ENCODE measurements around the gene IGFBP4.
"Not testable (repeated sequence)": the region's sequence is repeated elsewhere in the genome, so short reads cannot be mapped to it uniquely, and the experiment has no call there.

Gene IGFBP4

DNA sequence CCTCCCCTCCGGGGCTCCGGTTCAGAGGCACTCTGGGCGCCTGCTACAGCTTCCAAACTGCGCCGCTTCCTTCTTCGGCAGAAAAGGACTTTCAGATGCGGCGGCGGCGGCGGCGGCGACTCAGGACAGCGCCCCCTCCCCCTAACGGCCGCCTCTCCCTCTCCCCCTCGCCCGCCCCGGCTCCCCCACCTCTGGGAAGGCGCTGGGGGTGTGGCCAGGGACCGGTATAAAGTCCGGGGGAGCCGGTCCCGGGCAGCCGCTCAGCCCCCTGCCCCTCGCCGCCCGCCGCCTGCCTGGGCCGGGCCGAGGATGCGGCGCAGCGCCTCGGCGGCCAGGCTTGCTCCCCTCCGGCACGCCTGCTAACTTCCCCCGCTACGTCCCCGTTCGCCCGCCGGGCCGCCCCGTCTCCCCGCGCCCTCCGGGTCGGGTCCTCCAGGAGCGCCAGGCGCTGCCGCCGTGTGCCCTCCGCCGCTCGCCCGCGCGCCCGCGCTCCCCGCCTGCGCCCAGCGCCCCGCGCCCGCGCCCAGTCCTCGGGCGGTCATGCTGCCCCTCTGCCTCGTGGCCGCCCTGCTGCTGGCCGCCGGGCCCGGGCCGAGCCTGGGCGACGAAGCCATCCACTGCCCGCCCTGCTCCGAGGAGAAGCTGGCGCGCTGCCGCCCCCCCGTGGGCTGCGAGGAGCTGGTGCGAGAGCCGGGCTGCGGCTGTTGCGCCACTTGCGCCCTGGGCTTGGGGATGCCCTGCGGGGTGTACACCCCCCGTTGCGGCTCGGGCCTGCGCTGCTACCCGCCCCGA lies at the start of gene IGFBP4:
Gene IGFBP4 (plus strand): TSS at position 255 of the 792 bp plus-strand sequence. CDS start 286 bp downstream, at position 541.
- DNase-seq, result peak; percentile 82 to 94 (median 84)

DNA sequence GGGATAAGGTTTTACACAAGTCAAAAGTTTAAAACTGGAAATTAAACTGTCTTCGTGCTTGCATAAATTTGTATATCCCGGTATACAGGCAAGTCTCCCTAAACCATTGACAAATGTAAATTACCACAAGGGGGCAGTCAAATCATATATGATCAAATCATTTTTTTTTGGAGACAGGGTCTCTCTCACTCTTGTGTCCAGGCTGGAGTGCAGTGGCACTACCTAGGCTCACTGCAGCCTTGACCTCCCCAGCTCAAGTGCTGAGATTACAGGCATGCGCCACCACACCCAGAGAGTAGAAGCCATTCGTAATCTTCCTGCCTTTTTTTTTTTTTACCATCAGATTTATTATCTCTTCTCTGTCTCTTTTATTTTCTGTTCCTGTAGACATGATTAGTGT lies 44.1 kb upstream of the IGFBP4 start:
- DNase-seq, result peak; percentile 73 to 82 (median 78)

DNA sequence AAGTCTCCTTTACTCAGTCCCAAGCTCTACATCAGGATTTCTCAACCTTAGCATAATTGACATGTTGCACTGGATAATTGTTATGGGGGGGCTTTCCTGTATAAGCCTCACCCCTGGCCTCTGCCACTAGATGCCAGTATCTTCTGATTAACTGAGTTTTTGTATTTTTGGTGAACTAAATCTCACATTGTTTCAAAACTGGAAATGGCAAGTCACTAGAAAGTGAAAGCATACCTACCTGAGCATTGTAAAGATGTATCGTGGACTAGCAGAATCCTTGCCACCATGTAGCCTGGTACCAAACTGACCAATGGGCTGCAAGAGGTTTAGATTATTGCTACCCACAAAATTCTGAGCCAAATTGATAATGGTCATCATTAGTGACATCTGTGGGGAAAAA lies 40.6 kb upstream of the IGFBP4 start:
- DNase-seq, result no peak

DNA sequence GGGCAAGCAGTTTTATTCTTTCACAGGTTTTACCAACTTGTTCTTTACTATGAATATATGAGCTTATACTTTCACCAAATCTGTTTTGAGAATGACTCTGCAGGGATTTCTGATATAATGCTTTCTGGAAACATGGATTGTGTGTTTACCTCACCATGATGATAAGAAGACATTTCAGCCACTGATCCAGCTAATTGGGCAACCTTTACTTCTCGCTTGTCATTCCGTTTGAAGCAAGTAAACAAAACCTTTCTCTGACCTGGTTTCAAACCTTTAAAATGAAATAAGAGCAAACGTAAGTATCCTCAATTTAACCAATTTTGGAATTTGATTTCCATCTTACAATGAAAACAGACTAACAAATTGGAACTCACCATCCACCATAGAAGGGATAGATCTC lies 39.2 kb upstream of the IGFBP4 start:
- no peak for DNase-seq

DNA sequence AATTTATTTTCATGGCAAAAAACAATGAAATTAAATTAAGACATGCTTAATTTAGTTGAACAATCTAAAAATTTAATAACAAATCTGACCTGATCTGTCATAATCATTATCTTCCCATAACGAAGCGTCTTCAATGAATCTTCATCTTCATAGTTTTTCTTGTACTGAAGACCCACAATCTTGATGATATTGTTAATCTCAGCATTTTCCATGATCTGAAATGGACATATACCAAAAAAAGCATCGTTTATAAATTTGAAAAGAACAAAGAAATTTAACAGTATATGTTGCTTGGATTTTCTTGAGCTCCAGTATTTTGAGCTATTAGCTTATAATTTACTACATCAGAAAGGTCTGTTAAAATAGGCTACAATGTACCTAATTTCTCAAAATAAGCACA lies 35.8 kb upstream of the IGFBP4 start:
- DNase-seq, result no peak

DNA sequence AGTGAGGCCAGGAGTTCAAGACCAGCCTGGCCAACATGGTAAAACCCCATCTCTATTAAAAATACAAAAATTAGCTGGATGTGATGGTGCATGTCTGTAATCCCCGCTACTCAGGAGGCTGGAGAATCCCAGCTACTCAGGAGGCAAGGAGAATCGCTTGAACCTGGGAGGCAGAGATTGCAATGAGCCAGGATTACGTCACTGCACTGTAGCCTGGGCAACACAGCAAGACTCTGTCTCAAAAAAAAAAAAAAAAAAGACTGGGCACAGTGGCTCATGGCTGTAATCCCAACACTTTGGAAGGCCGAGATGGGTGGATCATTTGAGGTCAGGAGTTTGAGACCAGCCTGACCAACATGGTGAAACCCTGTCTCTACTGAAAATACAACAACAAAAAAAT lies 33.7 kb upstream of the IGFBP4 start:
- not testable (repeated sequence) for DNase-seq

DNA sequence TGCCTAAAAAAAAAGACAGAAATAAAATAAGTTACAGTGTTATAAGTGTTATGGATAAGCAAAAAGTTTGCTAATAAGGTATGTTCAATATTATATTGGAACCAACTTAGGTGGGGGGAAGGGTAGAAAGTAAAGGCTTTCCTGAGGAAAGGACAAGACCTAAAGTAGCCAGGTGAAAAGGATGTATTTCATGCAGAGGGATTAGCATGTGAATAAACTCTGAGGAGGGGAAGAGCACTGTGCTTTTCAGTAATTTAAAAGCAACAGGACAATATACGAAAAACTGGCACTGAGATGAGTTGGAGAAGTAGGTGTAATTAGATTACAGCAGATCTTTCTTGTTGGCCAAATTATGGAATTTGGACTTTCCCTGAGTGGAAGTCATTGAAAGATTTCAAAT lies 33.2 kb upstream of the IGFBP4 start:
- DNase-seq, result no peak

DNA sequence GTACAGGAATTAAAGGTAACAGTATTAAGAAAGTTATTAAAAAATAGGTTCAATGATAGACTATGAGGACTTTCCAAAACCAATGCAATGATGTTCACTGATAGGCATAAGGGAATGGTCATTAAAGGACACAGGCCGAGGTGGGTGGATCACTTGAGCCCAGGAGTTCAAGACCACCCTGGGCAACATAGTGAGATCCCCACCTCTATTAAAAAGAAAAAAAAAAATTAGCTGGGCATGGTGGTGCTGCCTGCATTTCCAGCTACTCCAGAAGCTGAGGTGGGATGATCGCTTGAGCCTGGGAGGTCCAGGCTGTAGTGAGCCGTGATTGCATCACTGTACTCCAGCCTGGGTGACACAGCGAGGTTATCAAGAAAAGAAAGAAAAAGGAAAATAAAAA lies 31.4 kb upstream of the IGFBP4 start:
- no peak for DNase-seq

DNA sequence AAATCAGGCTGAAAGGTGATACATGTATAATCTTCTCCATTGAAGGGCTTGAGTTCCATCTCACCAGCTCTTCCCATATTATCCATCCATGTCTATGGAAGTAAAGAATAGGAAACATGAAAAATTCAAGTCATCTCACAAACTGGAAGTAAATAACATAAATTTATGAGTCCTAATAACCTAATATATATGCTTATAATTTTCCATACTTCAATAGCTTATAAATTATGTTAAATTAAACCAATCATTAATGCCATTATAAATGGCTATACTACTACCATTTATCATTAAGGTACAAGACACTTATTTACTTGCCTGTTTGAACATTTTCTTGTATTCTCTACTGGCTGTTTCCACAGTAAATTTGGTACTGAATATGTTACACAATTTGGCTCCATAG lies 30.4 kb upstream of the IGFBP4 start:
- DNase-seq, result no peak

DNA sequence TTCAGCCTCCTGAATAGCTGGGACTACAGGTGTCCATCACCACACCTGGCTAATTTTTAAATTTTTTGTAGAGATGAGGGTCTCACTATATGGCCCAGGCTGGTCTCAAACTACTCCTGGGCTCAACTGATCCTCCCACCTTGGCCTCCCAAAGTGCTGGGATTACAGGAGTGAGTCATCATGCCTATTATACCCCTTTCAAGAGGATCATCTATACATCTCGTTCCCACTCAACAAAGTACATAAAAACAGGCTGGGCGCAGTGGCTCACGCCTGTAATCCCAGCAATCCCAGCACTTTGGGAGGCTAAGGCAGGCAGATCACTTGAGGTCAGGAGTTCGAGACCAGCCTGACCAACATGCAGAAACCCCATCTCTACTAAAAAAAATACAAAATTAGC lies 28.9 kb upstream of the IGFBP4 start:
- DNase-seq, result not testable (repeated sequence)

DNA sequence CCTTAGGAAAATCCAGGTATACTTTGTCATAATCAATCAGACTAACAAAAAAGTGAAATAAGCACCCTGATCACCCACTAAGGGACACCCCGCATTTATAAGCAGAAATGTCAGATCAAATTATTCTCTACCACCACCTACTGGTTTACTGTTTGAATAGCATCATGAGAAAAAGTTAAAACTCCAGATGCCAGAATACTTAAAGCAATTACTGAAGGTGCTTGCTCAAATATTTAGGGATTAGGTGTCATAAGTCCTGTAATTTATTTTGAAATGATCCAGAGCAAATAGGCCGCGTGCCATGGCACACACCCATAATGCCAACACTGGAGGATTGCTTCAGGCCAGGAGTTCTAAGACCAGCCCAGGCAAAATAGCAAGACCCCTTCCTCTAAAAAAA lies 27.9 kb upstream of the IGFBP4 start:
- peak; percentile 41 to 74 (median 70) for DNase-seq

DNA sequence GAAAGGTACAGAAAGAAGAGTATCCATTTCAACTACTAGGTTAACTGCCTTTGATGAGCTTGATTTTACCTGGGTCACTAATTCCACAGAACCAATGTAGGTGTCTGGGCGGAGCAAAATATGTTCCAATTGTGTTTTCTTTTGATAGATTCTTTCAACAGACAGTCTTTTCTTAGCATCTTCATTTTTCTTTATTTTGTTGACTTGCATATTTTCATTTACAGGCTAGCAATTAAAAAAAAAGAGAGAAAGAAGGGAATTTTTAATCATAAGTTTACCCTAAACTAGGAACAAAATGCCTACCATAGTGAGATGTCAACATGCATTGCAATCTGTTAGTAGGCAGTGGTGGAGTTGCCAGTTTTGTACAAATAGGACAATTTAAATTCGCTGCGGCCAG lies 26.6 kb upstream of the IGFBP4 start:
- DNase-seq, result no peak

DNA sequence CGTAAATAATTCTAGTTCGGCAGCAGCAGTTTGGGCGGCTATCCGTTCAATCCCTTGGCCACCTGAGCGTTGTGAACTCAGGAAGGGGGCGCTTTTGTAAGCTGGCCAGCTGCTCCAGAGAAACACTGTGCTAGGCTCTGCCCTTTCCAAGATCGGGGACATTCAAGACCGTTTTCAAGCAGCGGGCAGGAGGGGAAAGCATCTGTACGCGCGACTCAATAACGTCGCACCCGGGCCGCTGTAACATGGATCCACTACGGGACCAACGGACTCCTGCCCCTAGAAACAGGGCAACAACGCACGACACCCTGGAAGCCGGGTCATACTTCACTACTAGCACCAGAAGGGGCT lies 26.0 kb upstream of the IGFBP4 start:
- no peak for DNase-seq

DNA sequence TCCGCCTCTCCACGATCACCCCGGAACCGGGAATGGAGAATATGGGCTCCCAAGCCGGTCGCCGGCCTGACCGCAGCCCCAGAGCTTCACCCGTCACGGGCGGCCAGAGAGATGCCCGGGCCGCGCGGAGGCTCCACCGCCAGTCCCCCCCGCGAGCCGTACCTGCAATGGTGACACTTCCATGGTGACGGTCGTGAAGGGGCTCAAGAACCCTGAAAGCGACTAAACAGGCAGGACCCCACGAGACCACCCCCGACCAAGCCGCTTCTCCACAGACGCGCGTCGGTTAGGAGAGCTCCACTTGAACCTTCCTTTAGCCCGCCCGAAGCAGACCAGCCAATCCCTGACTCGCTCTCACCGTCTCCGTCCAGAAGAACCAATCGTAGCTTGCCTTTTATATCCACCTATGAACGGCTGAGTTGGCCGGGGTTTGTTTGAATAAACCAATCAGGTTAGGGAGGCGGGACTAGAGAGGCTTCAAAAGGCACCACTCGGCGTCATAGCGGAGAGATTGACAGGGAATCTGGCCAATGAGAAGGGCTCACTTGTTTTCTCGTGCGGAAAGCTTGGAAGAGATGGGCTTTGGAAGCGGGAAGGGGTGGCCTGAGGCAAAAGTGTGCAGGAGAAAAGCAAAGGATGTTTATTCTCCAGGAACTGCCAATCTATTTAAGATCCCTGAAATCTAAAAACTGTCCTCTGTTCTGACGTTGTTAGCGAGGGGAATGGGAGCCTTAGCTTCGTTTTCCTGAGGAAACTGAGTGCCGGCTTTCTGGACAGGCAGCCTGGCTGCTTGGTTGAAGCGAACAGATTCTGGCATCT lies 25.4 kb upstream of the IGFBP4 start, which contains the start of gene TOP2A:
Gene TOP2A (minus strand): TSS at position 288 of the 819 bp plus-strand sequence. CDS start 105 bp downstream, at position 183.
- peak; percentile 98 to 100 (median 100) for DNase-seq

DNA sequence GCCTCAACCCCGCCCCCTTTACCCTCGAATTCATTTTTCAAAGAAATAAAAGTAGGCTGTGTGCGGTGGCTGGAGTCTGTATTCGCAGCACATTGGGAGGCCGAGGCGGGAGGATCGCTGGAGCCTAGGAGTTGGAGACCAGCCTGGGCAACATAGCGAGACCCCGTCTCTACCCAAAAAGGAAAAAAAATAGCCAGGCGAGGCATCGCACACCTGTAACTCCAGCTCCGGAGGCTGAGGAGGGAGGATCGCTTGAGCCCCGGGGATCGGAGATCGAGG lies 24.9 kb upstream of the IGFBP4 start:
- no peak for DNase-seq

DNA sequence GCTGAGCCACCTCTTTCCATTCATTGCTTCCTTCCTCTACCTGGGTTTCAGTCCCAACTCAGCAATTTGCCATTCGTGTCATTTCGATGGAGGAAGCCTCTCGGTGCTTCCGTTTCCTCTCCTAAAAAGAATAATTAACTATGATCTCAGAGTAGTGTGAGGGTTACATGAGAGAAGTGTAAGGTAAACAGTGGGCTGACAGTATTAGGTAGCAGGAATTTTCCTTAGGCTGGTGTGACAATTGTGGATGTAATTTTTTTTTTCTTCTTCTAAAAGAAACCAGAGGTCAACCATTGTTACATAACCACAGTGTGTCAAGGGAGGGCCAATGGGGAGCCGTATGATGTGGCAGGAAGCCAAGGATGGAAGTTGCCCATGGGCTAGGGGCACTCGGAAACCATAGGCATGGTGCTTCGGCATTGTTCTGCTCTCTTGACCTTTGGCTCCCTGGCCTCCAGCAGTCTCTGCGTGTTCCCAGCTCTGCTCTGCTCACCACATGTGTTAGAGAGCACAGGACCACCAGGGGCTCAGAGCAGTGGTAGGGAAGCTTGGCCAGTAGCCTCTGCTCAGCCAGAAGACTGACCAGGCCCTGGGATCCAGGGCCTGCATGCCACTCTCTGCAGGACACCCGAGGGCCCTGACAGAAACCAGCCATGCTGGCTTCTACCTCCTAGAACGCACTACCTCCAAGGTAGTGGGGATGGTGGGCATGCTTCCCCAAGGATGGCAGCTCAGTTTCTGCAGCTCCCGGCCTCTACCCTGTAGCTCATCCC lies 23.5 kb upstream of the IGFBP4 start:
- DNase-seq, result peak; percentile 33 to 45 (median 40)

DNA sequence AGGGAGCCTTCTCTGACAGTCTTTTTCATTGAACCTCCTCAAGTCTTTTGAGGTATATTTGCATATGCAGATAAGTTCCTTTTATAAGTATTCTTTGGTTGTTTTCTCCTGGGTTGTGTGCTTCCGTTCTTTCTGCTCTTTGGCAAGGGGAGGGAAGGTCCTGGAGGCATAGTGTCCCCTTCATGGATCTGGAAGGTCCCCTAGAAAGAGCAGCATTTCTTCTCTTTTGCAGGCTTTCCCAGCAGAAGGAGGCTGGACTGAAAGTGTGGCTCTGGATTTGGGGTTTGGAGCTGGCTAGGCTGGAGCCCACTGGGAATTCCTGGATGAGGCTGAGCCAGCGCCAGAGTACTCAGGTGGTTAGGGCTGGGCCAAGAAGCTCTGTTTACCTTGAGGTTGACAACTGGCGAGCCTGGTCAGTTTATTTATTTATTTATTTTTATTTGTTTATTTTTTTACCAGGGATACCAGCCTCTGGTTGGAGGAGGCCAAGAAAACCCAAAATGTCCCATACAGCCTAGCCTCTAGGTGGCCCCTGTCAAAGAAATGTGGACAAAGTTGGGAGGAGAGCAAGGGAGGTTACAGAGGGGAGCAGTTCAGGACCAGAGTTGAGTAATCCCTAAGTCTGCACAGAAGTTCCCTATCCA lies 20.1 kb upstream of the IGFBP4 start:
- peak in 1 of 3 donors; percentile 25 for DNase-seq

DNA sequence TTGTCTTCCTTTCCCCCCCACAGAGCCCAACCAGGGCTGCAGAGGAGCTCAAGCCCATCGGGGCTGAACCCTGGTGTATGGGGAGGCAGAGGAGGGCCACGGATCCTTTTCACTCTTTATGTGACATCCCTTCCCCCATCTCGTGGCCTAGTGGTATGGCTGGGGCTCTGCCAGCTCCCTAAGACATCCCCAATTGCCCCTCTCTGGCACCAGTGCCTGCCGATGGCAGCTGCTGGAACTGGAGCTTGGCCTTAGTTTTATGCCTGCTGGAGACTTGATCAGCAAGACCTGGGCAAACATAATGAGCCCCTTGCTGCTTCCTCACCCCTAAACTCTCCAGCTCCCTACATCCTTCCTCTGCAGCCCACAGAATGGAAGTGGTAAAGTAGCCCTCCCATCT lies 17.5 kb upstream of the IGFBP4 start:
- DNase-seq, result no peak

DNA sequence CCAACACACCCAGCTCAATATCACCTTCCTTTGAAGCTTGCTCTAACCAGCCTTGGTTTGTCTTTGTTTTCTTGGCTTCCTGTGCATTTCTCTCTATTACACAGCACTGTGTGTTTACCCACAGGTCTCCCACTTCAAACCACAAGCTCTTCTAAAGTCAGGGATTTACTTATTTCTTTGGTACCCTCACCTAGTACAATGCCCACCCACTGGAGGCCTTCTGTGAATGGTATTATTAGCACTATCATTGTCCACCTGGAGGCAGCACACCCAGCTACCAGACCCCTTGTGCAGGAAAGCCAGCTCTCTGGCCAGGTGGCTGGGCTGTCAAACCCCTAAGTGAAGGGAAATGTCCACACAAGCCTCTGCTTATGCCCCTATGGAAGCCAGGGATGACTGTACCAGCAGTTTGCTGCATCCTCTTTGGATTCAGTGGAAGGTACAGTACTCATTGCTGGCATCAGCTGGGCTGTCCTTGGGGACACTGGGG lies 16.2 kb upstream of the IGFBP4 start:
- DNase-seq, result no peak

DNA sequence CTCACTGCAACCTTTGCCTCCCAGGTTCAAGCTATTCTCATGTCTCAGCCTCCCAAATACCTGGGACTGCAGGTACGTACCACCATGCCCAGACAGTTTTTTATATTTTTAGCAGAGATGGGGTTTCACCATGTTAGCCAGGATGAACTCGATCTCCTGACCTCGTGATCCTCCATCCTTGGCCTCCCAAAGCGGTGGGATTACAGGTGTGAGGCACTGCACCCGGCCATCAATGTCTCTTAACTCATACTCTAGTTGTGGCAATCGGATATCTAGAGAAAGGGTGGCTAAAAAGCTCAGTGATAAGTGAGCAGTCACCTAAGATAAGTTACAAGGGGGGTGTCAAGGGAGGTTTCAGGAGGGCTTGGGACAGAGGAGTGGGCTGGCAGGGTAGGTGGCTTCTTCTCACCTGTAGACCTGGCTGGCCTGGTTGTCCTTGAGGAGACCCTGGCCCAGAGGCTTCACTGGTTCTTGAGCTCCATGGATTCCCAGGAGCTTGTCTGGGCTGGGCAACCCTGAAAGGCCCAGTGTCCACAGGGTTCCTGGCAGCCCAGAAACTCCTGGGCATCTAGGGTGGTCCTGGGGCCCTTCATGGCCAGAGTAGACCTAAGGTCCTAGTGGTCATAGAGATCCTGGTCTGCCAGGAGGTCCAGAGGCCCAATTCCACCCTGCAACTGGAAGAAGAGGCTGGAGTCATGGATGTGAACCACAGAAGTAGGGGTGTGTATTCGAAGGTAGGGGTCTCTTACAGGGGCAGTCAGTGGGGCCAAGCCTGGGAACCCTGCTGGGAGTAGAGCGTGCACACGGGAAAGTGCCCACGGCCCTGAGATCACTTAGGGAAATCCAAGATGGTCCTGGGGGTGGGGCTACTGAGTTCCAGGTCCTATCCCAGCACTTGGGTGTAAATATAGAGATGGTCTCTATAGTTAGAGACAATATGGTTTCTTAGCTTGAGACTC lies 12.7 kb upstream of the IGFBP4 start:
- DNase-seq, result no peak

DNA sequence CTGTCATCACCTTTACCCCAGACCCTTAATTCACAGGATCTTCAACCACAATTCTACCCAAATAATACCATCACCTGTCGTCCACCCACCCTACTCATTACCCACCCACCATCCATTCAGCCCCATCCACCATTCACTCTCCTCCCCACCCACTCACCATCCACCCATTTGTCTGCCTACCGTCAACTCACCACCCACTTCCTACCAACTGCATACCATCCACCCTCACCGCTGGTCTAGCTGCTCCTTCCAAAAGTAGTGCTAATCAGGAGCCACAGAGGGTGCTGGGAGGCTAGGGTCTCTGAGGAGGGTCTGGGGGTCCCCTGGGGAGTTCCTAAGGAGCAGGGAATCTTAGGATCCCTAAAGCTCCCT lies 12.0 kb upstream of the IGFBP4 start:
- DNase-seq, result no peak
